ENCODE measurements around the gene AMBRA1. TPM values are rescaled to one million over a fixed set of nuclear protein-coding genes. Genes with fewer than 3 reads are reported as not detected.

Gene AMBRA1
- polyA plus RNA-seq, 1 of the 3 experiments (the other 2 are of a cell fraction) = 10.4 TPM

- TF ChIP-seq ZBTB33 (IDR thresholded peaks at IDR 0.05; ENCODE audit: borderline replicate concordance, low read depth) (no peak), YY1 (IDR thresholded peaks at IDR 0.05; ENCODE audit: low read depth) (no peak), JUND (IDR thresholded peaks at IDR 0.05) (no peak), FOXM1 (IDR thresholded peaks at IDR 0.05; ENCODE audit: low read depth) (no peak), GABPA (IDR thresholded peaks at IDR 0.05; ENCODE audit: low read depth) (no peak), FOXJ3 (CRISPR knock-in tag; IDR thresholded peaks at IDR 0.05) (no peak), MEF2A (IDR thresholded peaks at IDR 0.05; ENCODE audit: borderline replicate concordance, low read depth) (no peak), CHD2 (IDR thresholded peaks at IDR 0.05; ENCODE audit: low read length, partially characterized antibody) (no peak), REST (IDR thresholded peaks at IDR 0.05; ENCODE audit: low read depth, low read length) (peak; percentile 32; the same call in 1 of the 2 replicates), EP300 (IDR thresholded peaks at IDR 0.05; ENCODE audit: borderline replicate concordance in 1 of 2, low read depth in 1 of 2, low read length in 1 of 2) (no peak), USF2 (IDR thresholded peaks at IDR 0.05; ENCODE audit: borderline replicate concordance, low read depth, low read length) (no peak), TEAD4 (IDR thresholded peaks at IDR 0.05; ENCODE audit: borderline replicate concordance, insufficient read depth) (no peak), MAX (IDR thresholded peaks at IDR 0.05; ENCODE audit: low read depth) (no peak), SMC3 (IDR thresholded peaks at IDR 0.05; ENCODE audit: low read depth, low read length) (peak; percentile 86), POLR2AphosphoS5 (IDR thresholded peaks at IDR 0.05; ENCODE audit: low read depth, low read length) (no peak), GATA2 (CRISPR knock-in tag; IDR thresholded peaks at IDR 0.05) (no peak), RXRA (IDR thresholded peaks at IDR 0.05; ENCODE audit: borderline replicate concordance, low read depth) (no peak), TCF12 (IDR thresholded peaks at IDR 0.05) (no peak), NFIC (IDR thresholded peaks at IDR 0.05; ENCODE audit: borderline replicate concordance) (no peak), USF1 (IDR thresholded peaks at IDR 0.05; ENCODE audit: borderline replicate concordance, low read depth) (no peak)
These were observed 56.1 kb downstream of the AMBRA1 start (continued) for GRCh38 chr11:46537537-46538295.
